GM12878 (cell line): ENCODE data around the gene PRM1. TPM values are rescaled to one million over a fixed set of nuclear protein-coding genes. Genes with fewer than 3 reads are reported as not detected.

Experiments used
- BACH1 ChIP-seq: fragments of 450-650 bp; IDR thresholded peaks from 2 replicates; pipeline ENCODE4 v1.6.1; 2017; ENCODE audit warnings: mild to moderate bottlenecking, borderline replicate concordance
- E4F1 ChIP-seq: fragments of 450-650 bp; IDR thresholded peaks from 2 replicates; pipeline ENCODE4 v1.6.1; 2018; ENCODE audit warnings: borderline replicate concordance, mild to moderate bottlenecking; ENCODE audit not compliant: partially characterized antibody
- HCFC1 ChIP-seq: fragments of 150-350 bp; IDR thresholded peaks from 2 replicates; pipeline ENCODE4 v1.6.1; 2014; ENCODE audit warnings: low read length
- KLF5 ChIP-seq: fragments of 450-650 bp; IDR thresholded peaks from 2 replicates; pipeline ENCODE4 v1.6.1; 2014; ENCODE audit warnings: mild to moderate bottlenecking; ENCODE audit not compliant: partially characterized antibody
- MLLT1 ChIP-seq: fragments of 450-650 bp; IDR thresholded peaks from 2 replicates; pipeline ENCODE4 v1.6.1; 2016; ENCODE audit warnings: mild to moderate bottlenecking
- MXI1 ChIP-seq: fragments of 150-350 bp; IDR thresholded peaks from 2 replicates; pipeline ENCODE4 v1.6.1; 2011; ENCODE audit warnings: low read depth, mild to moderate bottlenecking, inconsistent platforms, low read length, improper control_type of control experiment
- NKRF ChIP-seq: fragments of 450-650 bp; conservative IDR thresholded peaks from 2 replicates; pipeline ENCODE4 v1.6.1; 2017; ENCODE audit warnings: mild to moderate bottlenecking, moderate library complexity
- POU2F2 ChIP-seq: IDR thresholded peaks from 3 replicates; pipeline ENCODE4 v1.6.1; 2011; ENCODE audit warnings: low read depth, mild to moderate bottlenecking, low read length, borderline replicate concordance
- RB1 ChIP-seq: fragments of 450-650 bp; formaldehyde crosslinking; IDR thresholded peaks from 2 replicates; pipeline ENCODE4 v1.6.1; 2017; ENCODE audit warnings: mild to moderate bottlenecking, borderline replicate concordance
- TARDBP ChIP-seq: IDR thresholded peaks from 2 replicates; pipeline ENCODE4 v1.6.1; 2016; ENCODE audit warnings: borderline replicate concordance
- ZBED1 ChIP-seq: IDR thresholded peaks from 2 replicates; pipeline ENCODE4 v1.6.1; 2016; ENCODE audit warnings: borderline replicate concordance
- ZNF592 ChIP-seq: fragments of 450-650 bp; IDR thresholded peaks from 2 replicates; pipeline ENCODE4 v1.6.1; 2017; ENCODE audit warnings: mild to moderate bottlenecking, moderate library complexity
- ZNF687 ChIP-seq: fragments of 450-650 bp; IDR thresholded peaks from 2 replicates; pipeline ENCODE4 v1.6.1; 2017; ENCODE audit warnings: mild to moderate bottlenecking, moderate library complexity
- polyA plus RNA-seq, 11 experiments: library from polyadenylated mRNA; depleted of rRNA in 4 of 11; unstranded in 6 of 11; stranded (reverse) in 5 of 11; fragments of >200 nt; fragmentation: Nextera tagmentation in 4 of 11; fragmentation: Illumina TruSeq in 1 of 11; extraction: Ambion mirVana in 4 of 11; extraction: Trizol in 1 of 11; gene quantifications; 1 replicate in 1 of 11; 2 replicates in 10 of 11; pipeline versions ENCODE4 v1.2.1 to v1.2.3, GENCODE V29; 2011 to 2016; ENCODE audit warnings: inconsistent platforms in 2 of 11, missing spikeins in 2 of 11, low read depth in 1 of 11
- total RNA-seq, 4 experiments: library from RNA; depleted of rRNA in 3 of 4; stranded (reverse); fragments of >200 nt in 3 of 4; fragmentation: Illumina TruSeq in 1 of 4; extraction: Trizol in 1 of 4; gene quantifications; 2 replicates each; pipeline versions ENCODE4 v1.2.1 to v1.2.3, GENCODE V29; 2013 to 2021

The PRM1 gene
- total and polyA plus RNA-seq, 10 of the 15 experiments (the other 5 are each of a cell fraction or from before 2014, with no cell fraction given) = 0.20 TPM; not detected in 9

- TF ChIP-seq ZNF592 = peak; percentile 75; the same call in 1 of the 2 replicates
- TF ChIP-seq TARDBP = 0 out of 2 replicates have a peak, but pooled peaks have one; percentile 32
- peak; percentile 20 for TF ChIP-seq E4F1
- peak; percentile 83 for TF ChIP-seq NKRF
- TF ChIP-seq HCFC1 = peak; percentile 41; the same call in 1 of the 2 replicates
- peak; percentile 13; the same call in 1 of the 2 replicates for TF ChIP-seq MXI1
- peak; percentile 94; the same call in 2 of the 3 replicates for TF ChIP-seq POU2F2
- peak; percentile 97 for TF ChIP-seq BACH1
- no peak for TF ChIP-seq ZBED1
- peak; percentile 72 for TF ChIP-seq RB1
- peak; percentile 51 for TF ChIP-seq KLF5
- peak; percentile 96 for TF ChIP-seq ZNF687
- TF ChIP-seq MLLT1 = peak; percentile 71
Observed at GRCh38 chr16:11255737-11256660, 25.1 kb downstream of the PRM1 start, which contains the start of gene SOCS1 (continued).
